Astrocyte of the spinal cord (primary cell): ENCODE measurements around the gene MPZL3.

Source experiments
- DNase-seq: peaks from one replicate; pipeline ENCODE4 v3.0.0; 2011; ENCODE audit warnings: low read depth, low spot score
- H3K4me3 ChIP-seq: 2 replicates; pipeline ENCODE4 v1.5.1; 2011; ENCODE audit warnings: low read depth, mild to moderate bottlenecking, low read length, moderate library complexity
- in situ Hi-C: cut with HindIII; loops from 2 replicates; pipeline ENCODE4 v1.10.0; 2017; ENCODE audit warnings: low sequenced_read_pairs
- TF ChIP-seq, protein P1 (sequence below): IDR thresholded peaks from 2 replicates; pipeline ENCODE4 v1.5.1; 2012; ENCODE audit warnings: low read depth, mild to moderate bottlenecking, low read length, inconsistent platforms

The MPZL3 gene

GRCh38 chr11:118230088-118230487 lies 22.1 kb downstream of the MPZL3 start:
- in situ Hi-C loops, result no loop called here
- H3K4me3 ChIP-seq, result no peak overlapping the region
- TF ChIP-seq, protein P1, sequence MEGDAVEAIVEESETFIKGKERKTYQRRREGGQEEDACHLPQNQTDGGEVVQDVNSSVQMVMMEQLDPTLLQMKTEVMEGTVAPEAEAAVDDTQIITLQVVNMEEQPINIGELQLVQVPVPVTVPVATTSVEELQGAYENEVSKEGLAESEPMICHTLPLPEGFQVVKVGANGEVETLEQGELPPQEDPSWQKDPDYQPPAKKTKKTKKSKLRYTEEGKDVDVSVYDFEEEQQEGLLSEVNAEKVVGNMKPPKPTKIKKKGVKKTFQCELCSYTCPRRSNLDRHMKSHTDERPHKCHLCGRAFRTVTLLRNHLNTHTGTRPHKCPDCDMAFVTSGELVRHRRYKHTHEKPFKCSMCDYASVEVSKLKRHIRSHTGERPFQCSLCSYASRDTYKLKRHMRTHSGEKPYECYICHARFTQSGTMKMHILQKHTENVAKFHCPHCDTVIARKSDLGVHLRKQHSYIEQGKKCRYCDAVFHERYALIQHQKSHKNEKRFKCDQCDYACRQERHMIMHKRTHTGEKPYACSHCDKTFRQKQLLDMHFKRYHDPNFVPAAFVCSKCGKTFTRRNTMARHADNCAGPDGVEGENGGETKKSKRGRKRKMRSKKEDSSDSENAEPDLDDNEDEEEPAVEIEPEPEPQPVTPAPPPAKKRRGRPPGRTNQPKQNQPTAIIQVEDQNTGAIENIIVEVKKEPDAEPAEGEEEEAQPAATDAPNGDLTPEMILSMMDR, result no peak
- DNase-seq, result no peak

GRCh38 chr11:118229274-118229847 lies 22.8 kb downstream of the MPZL3 start:
- no peak for DNase-seq
- TF ChIP-seq, protein P1, result no peak
- no peak overlapping the region for H3K4me3 ChIP-seq
- in situ Hi-C loops, result no loop called here

GRCh38 chr11:118227865-118228785 lies 24.0 kb downstream of the MPZL3 start:
- TF ChIP-seq, protein P1, result no peak
- H3K4me3 ChIP-seq, result no peak overlapping the region
- in situ Hi-C loops, result no loop called here
- no peak for DNase-seq

DNA sequence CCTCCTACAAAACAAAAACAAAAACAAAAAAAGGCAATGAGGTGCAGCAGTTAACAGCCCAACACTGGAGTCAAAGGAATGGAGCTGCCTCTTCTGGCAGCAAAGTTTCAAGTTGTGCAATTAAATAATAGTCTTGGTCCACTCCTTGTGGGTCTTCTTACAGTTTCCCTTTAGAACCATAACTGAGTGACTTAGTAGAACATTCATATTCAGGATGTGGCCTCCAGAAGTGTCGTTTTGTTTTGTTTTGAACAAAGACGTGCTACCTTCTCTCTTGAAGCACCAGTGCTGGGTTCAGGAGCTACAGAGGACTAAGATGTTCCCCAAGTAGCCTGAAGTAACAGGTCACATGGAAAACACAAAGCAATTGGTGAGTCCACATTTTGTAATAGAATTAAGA lies 25.4 kb downstream of the MPZL3 start:
- TF ChIP-seq, protein P1, result no peak
- in situ Hi-C loops, result no loop called here
- no peak for DNase-seq
- H3K4me3 ChIP-seq, result no peak overlapping the region

GRCh38 chr11:118226296-118226695 lies 25.9 kb downstream of the MPZL3 start:
- no peak for DNase-seq
- no peak overlapping the region for H3K4me3 ChIP-seq
- in situ Hi-C loops, result no loop called here
- TF ChIP-seq, protein P1, result no peak

- in situ Hi-C loops, result no loop called here
- no peak for DNase-seq
- H3K4me3 ChIP-seq, result no peak within 1 kb of the TSS
- TF ChIP-seq, protein P1, result no peak
Measured at GRCh38 chr11:118224511-118225188, 27.5 kb downstream of the MPZL3 start, which contains the start of gene JAML. Gene JAML (minus strand): TSS chr11:118225011. CDS start chr11:118214866, 10,145 bp downstream.
